ENCODE results near the gene SMIM8. TPM values are rescaled to one million over a fixed set of nuclear protein-coding genes. Genes with fewer than 3 reads are reported as not detected.
"Not testable (repeated sequence)": the region's sequence is repeated elsewhere in the genome, so short reads cannot be mapped to it uniquely, and the experiment has no call there.

SMIM8 gene
- total RNA-seq, 4 donors from 2014 or later = 6.9 to 23.1 (median 12.7) TPM

DNA sequence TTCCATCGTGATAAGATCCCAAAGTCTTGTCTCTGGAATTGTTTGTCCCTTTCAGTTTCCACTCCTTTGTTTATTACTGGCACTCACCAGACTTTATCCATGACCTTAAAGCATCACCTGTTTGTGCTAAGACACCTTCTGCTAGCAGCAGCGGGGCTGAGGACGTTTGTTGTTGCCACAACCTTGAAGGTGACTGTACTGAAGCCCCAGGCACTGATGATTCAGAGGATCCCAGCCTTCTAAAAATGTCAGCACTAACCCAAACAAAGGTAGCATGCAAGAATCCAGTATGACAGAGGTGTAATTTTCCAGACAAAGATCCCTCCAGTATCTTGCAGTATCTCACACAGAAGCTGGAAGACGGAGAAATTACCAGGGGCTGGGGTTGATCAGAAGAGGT lies 28.9 kb upstream of the SMIM8 start:
- Histone ChIP-seq H3K27me3 (no peaks in the 10 kb centered on the region), H3K27ac (no peak overlapping the region), H3K4me1 (no peaks in the 10 kb centered on the region), H3K4me3 (no peak overlapping the region), H3K9me3 (no peaks in the 10 kb centered on the region), H3K36me3 (no peaks in the 10 kb centered on the region)
- no peak for TF ChIP-seq CTCF (IDR thresholded peaks at IDR 0.05)
- TF ChIP-seq POLR2A (IDR thresholded peaks at IDR 0.05) = no peak
- DNase-seq = no peak

DNA sequence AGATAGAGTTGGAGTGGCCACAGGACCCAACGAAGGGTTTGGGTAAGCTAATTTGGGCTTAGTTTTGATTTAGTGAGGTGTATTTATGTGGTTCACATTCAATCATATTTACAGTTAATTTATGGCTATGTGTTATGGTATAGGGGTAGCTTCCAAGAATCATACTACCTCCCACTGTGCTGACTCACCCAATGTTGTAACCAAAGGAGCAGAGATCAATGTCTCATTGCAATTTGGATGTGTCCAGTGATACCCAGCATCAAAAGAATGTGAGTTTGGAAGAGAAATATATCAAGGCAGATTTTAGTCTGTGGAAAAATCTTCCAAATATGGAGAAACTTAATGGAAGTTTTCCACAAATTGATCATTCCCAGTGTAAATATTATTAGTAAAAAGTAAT lies 25.3 kb upstream of the SMIM8 start:
- Histone ChIP-seq H3K4me3 (no peak overlapping the region), H3K36me3 (no peaks in the 10 kb centered on the region), H3K27ac (no peak overlapping the region), H3K4me1 (no peaks in the 10 kb centered on the region), H3K27me3 (no peaks in the 10 kb centered on the region), H3K9me3 (no peaks in the 10 kb centered on the region)
- DNase-seq = no peak
- TF ChIP-seq POLR2A (IDR thresholded peaks at IDR 0.05) = no peak

DNA sequence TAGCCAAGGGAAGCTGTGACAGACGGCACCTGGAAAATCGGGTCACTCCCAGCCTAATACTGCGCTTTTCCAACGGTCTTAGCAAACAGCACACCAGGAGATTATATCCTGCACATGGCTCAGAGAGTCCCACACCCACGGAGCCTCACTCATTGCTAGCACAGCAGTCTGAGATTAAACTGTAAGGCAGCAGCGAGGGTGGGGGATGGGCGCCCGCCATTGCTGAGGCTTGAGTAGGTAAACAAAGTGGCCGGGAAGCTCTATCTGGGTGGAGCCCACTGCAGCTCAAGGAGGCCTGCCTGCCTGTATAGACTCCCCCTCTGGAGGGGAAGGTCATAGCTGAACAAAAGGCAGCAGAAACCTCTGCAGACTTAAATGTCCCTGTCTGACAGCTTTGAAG lies 21.1 kb upstream of the SMIM8 start:
- not testable (repeated sequence) for H3K4me3 ChIP-seq, H3K36me3 ChIP-seq, H3K27ac ChIP-seq, H3K27me3 ChIP-seq, H3K9me3 ChIP-seq, H3K4me1 ChIP-seq, DNase-seq

GRCh38 chr6:87308970-87309369 lies 13.4 kb upstream of the SMIM8 start:
- Histone ChIP-seq H3K36me3 (no peaks in the 10 kb centered on the region), H3K4me3 (no peak overlapping the region), H3K27ac (no peak overlapping the region), H3K4me1 (no peaks in the 10 kb centered on the region), H3K27me3 (no peaks in the 10 kb centered on the region), H3K9me3 (no peaks in the 10 kb centered on the region)
- DNase-seq = no peak
- TF ChIP-seq POLR2A (IDR thresholded peaks at IDR 0.05) (no peak), CTCF (IDR thresholded peaks at IDR 0.05) (no peak)

DNA sequence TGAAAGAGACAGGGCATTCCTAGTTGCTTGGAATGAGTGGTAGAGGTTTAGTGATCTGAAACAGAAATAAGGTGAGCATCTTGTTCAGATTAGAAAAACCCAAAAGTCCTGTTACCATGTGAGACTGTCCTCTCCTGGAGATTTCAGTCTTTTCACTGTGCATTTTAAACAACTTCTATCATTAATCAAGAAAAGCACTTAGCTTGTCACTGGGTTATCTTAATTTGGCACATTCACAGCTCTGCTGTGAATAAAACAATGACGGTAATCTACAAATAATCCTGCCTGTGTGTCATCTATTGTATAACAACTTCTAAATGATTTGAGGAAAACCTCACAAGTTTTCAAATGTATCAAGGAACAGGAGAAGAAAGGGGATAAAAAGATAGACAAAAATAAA lies 9.5 kb upstream of the SMIM8 start:
- TF ChIP-seq POLR2A (IDR thresholded peaks at IDR 0.05) (no peak), CTCF (IDR thresholded peaks at IDR 0.05) (no peak)
- Histone ChIP-seq H3K36me3 (no peaks in the 10 kb centered on the region), H3K27ac (no peak overlapping the region), H3K27me3 (no peaks in the 10 kb centered on the region), H3K4me1 (no peaks in the 10 kb centered on the region), H3K9me3 (no peaks in the 10 kb centered on the region), H3K4me3 (no peak overlapping the region)
- DNase-seq = no peak

DNA sequence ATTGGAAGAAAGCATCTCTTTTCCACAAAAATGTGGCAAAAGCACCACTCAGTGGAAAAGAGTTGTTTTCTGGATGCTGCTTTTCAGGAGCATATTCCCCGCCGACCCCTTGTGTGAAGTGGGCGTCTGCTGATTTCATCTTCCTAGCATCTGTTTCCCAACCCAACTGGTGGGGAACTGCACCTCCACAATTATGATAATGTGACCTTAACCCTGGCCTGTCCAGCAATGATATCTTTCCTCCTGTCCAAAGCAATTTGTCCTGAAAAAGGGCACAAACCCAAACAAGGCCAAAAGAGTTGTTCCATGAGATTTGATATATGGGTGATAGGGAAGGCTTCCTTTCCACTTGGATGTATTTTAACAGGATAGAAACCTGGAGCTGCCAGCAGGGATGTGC lies 7.3 kb upstream of the SMIM8 start:
- Histone ChIP-seq H3K9me3 (no peaks in the 10 kb centered on the region), H3K27ac (no peak overlapping the region), H3K27me3 (no peaks in the 10 kb centered on the region), H3K4me3 (no peak overlapping the region), H3K36me3 (no peaks in the 10 kb centered on the region), H3K4me1 (no peaks in the 10 kb centered on the region)
- DNase-seq = no peak
- TF ChIP-seq CTCF (IDR thresholded peaks at IDR 0.05) (no peak), POLR2A (IDR thresholded peaks at IDR 0.05) (no peak)

GRCh38 chr6:87319271-87319987 lies 3.0 kb upstream of the SMIM8 start:
- TF ChIP-seq POLR2A (IDR thresholded peaks at IDR 0.05) (no peak), CTCF (IDR thresholded peaks at IDR 0.05) (no peak)
- no peaks in the 10 kb centered on the region for H3K4me1 ChIP-seq

DNA sequence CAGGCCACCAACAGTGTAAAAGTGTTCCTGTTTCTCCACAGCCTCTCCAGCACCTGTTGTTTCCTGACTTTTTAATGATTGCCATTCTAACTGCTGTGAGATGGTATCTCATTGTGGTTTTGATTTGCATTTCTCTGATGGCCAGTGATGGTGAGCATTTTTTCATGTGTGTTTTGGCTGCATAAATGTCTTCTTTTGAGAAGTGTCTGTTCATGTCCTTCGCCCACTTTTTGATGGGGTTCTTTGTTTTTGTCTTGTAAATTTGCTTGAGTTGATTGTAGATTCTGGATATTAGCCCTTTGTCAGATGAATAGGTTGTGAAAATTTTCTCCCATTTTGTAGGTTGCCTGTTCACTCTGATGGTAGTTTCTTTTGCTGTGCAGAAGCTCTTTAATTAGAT lies 1.5 kb downstream of the SMIM8 start:
- not testable (repeated sequence) for H3K27ac ChIP-seq, H3K4me3 ChIP-seq, H3K9me3 ChIP-seq, H3K27me3 ChIP-seq, DNase-seq, H3K4me1 ChIP-seq, H3K36me3 ChIP-seq

More at GRCh38 chr6:87319271-87319987, 3.0 kb upstream of the SMIM8 start:
- Histone ChIP-seq H3K36me3 (no peaks in the 10 kb centered on the region), H3K9me3 (no peaks in the 10 kb centered on the region), H3K4me3 (no peak overlapping the region), H3K27me3 (no peaks in the 10 kb centered on the region), H3K27ac (no peak overlapping the region)
- DNase-seq = no peak

Data from Peyer's patch (tissue), 4 donors.